NCI-H2107 treated with DMSO at 0.1 percent for 48 hours (cell line): ENCODE results near the gene NUP62CL.
"Not testable (repeated sequence)": the region's sequence is repeated elsewhere in the genome, so short reads cannot be mapped to it uniquely, and the experiment has no call there.

Source experiments
- DNase-seq: peaks from one replicate; lab custom pipeline; 2025; ENCODE audit not compliant: unreplicated experiment; lab: John Stamatoyannopoulos, UW

NUP62CL gene

GRCh38 chrX:107205770-107206696 lies at the start of gene NUP62CL, which contains the start of gene DNAAF6:
Gene NUP62CL, minus strand, starts transcription at chrX:107206433. Its CDS starts 31,287 bp downstream, at chrX:107175146.
Gene DNAAF6, plus strand, starts transcription at chrX:107206611. Its CDS starts 6,265 bp downstream, at chrX:107212876.
- peak; percentile 65 for DNase-seq

- DNase-seq = no peak
Observed at GRCh38 chrX:107228486-107228819, 22.2 kb upstream of the NUP62CL start.

- DNase-seq = no peak
Observed at GRCh38 chrX:107227780-107228485, 21.7 kb upstream of the NUP62CL start.

- DNase-seq = no peak
Observed at GRCh38 chrX:107226757-107227156, 20.5 kb upstream of the NUP62CL start.

GRCh38 chrX:107213477-107213876 lies 7.2 kb upstream of the NUP62CL start:
- no peak for DNase-seq

GRCh38 chrX:107207943-107208342 lies 1.7 kb upstream of the NUP62CL start:
- no peak for DNase-seq

GRCh38 chrX:107207089-107207488 lies 856 bp upstream of the NUP62CL start:
- no peak for DNase-seq

- no peak for DNase-seq
Observed at GRCh38 chrX:107206697-107207065, 448 bp upstream of the NUP62CL start.

GRCh38 chrX:107204068-107204605 lies 2.1 kb downstream of the NUP62CL start:
- no peak for DNase-seq

- DNase-seq = no peak
Observed at GRCh38 chrX:107199491-107199890, 6.7 kb downstream of the NUP62CL start.

GRCh38 chrX:107198074-107198473 lies 8.2 kb downstream of the NUP62CL start:
- DNase-seq = not testable (repeated sequence)

- DNase-seq = no peak
Observed at GRCh38 chrX:107197319-107197718, 8.9 kb downstream of the NUP62CL start.

GRCh38 chrX:107171369-107172102 lies 34.7 kb downstream of the NUP62CL start:
- no peak for DNase-seq

- no peak for DNase-seq
Observed at GRCh38 chrX:107168712-107169111, 37.5 kb downstream of the NUP62CL start.

- DNase-seq = no peak
Observed at GRCh38 chrX:107168257-107168656, 38.0 kb downstream of the NUP62CL start.

- no peak for DNase-seq
Observed at GRCh38 chrX:107167163-107167921, 38.9 kb downstream of the NUP62CL start.

- not testable (repeated sequence) for DNase-seq
Observed at GRCh38 chrX:107157618-107158017, 48.6 kb downstream of the NUP62CL start.

GRCh38 chrX:107155621-107156430 lies 50.4 kb downstream of the NUP62CL start:
- not testable (repeated sequence) for DNase-seq

GRCh38 chrX:107154787-107155620 lies 51.2 kb downstream of the NUP62CL start:
- DNase-seq = no peak
